GM10847 (cell line): ENCODE data around the gene LHFPL6.

ENCODE experiments used
- POLR2A ChIP-seq: IDR thresholded peaks from 2 replicates; pipeline ENCODE4 v1.6.1; 2011; ENCODE audit not compliant: insufficient read length; ENCODE audit errors: extremely low read depth

The LHFPL6 gene

GRCh38 chr13:39602614-39603366 lies at the start of gene LHFPL6:
TSS of gene LHFPL6 (minus strand) at chr13:39603193.
- TF ChIP-seq POLR2A: no peak

DNA sequence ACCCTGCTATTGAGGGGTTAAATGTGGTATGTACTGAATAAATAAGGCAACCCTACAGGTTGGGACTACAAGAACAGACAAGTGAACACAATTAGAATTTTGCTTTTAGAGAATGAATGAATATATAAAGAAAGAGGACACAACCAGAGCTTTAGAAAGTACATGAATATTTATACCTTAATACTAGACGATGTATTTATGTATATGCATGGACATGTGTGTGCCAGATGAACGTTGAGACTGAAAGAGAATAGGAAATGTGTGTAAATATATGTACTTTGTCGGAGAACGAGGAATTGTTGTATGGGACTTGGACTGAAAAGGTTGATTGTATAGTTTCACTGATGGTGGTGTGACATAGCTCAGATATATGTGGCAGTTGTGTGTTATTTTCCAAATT lies 43.1 kb upstream of the LHFPL6 start:
- TF ChIP-seq POLR2A: no peak

DNA sequence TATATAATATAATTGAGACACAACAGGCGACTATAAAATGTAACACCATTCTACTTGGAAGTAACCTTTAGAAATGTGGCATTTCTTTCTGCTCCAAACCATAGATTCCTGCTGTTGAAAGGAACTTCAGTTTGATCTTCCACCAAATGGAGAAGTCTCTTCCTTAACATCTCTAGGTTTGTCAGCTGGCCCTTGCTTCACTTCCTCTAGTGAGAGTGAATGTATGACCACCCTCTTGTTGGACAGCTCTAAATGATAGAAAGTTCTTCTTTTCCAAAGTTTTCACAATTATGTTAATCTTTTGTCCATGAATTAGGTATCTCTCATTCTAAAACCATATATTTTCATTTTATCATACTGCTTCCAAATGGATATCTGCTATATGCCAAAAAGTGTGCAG lies 38.7 kb upstream of the LHFPL6 start:
- TF ChIP-seq POLR2A: no peak

GRCh38 chr13:39637890-39638289 lies 34.9 kb upstream of the LHFPL6 start:
- TF ChIP-seq POLR2A: no peak

DNA sequence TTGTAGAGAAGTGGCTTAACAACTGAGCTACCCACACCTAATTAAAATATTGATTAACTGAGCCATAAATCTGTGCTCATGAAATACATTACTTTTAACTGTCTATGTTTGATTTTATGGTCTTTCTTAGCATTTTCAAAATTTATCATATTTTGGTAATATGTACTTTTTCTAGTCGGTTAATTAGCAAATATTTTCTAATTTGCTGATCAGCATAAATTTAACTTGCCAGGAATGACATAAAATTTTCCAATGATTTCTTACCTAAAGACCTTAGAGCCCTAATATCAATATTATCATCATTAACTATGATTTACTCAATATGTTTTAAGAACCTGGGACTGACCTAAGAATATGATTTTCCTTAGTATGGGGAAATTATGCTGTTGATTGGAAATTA lies 32.6 kb upstream of the LHFPL6 start:
- TF ChIP-seq POLR2A: no peak

DNA sequence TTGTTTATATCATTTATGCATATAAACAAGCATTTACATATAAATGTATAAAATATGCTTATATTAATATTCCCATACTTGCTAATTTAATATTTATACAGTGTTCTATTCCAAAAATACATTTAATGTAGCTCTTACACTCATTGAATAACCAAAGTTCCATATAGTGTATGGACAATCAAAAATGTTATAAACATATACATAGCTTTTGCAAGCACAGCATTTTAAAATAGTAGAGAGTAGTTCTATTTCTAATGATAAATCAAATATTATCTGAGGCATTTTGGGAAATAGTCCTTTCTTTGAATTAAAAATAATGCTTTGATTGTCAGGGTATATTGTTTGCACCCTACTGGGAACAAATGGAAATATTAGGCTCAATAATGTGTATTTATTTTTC lies 30.0 kb upstream of the LHFPL6 start:
- TF ChIP-seq POLR2A: no peak

- TF ChIP-seq POLR2A: no peak
Measured at GRCh38 chr13:39631307-39631706, 28.3 kb upstream of the LHFPL6 start.

GRCh38 chr13:39623466-39623865 lies 20.5 kb upstream of the LHFPL6 start:
- no peak for TF ChIP-seq POLR2A

GRCh38 chr13:39618561-39618960 lies 15.6 kb upstream of the LHFPL6 start:
- no peak for TF ChIP-seq POLR2A

DNA sequence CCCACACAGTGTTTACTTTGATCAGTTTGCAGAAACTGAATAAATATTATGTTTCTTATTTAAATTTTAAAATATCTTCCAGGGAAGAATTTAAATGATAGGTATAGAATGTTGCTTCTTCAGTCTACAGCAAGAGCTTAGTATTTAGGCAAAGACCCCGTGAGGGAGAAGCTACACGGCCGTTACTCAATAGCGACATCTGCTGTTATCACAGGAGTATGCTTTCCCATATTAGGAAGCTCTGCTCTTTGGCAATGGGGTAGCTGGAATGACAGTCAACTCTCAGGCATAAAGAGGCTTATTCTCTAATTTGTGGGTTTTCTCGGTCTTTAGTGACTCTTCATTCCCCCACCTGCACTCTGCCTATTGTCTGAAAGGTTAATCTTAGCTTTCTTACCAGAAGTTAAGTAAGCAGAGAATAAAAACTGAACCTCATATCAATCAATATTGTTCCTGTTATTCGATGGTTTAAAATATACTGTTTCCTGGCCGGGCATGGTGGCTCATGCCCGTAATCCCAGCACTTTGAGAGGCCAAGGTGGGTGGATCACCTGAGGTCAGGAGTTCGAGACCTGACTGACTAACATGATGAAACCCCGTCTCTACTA lies 13.2 kb upstream of the LHFPL6 start:
- no peak for TF ChIP-seq POLR2A

DNA sequence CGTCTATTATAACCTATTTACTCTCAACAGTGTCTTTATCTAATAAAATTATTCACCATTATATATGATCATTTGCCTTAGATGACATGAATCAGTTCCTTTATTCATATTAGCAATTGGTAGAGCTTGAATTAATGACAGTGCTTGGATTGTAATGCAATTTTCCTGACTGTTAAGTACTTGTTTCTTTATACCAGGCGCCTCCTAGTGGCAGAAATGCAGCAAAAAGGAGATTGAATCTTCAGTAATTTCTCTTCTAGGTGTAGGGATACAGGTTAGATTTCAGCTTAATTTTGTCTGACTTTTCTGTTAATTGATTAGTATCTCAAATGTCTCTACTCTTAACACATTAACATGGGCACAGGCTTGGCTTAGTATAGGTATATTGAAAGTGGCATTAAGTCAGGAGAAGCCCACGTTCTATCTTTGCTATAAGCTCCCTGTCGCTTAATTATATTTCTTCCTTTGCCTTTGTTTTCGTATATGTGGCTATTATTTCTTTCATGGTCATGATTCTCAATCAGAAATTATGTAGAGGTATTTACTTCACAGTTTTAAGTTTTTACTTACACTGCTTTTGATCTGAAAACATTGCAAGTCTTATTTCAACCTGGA lies 9.1 kb upstream of the LHFPL6 start:
- TF ChIP-seq POLR2A: no peak

DNA sequence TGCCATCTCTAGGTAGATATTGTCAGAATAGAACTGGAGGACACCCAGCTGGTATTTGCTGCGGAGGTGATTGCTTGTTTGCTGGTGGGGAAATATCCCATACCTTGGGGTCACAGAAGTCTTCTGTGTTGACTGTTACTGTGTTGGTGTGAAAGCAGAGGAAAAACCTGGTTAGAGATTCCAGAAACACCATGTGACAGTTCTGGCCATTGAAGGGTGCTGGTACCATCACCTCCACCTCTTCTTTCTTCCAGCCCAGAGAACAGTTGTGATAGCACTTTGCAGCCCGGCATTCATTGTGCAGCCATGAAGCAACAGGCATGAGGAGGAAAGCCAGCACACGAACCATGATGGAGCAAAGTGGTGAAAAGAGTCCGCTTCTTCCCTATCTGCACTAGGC lies 4.9 kb upstream of the LHFPL6 start:
- TF ChIP-seq POLR2A: no peak

- TF ChIP-seq POLR2A: no peak
Measured at GRCh38 chr13:39605677-39606320, 2.8 kb upstream of the LHFPL6 start.

DNA sequence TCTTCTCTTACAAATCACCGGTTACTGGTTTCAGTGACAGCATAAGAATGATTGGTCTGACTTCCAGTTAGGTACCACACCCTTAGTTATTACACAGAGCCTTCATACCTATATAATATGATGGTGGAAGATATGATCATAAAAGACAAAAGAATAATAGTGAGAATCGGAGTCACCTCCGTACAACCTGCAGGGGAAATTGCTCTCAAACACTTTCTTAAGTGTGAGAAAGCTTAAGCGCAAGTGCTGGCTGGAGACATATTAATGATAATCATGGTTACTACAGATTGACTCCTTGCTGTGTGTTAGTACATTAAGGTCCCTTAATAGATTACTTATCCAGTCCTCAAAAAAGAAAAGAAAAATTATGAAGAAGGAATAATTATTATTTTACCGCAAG lies 1.8 kb upstream of the LHFPL6 start:
- no peak for TF ChIP-seq POLR2A

DNA sequence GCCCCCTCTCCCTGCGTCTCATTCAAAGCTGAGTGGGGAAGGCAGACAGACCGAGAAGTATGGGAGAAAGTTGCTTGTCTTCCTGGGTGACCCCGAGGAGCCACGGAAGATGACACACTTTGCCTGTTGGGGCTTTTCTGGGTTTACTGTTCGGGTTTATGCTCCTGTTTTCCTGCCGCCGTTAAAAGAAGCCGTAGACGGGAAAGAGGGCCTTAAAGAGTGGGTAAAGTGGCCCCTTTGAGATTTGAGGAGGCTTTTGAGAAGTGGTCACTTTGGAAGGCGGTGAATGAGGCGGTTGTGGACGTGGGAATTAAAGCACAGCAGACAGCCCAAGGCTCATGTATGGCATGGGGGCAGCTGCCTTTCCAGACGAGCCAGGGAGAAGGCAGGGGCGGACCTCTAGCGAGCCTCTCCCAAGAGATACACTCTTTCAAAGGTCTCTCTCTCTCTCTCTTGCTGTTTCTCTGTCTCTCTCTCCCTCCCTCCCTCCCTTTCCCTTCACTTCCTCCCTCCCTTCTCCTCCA lies 493 bp upstream of the LHFPL6 start:
- TF ChIP-seq POLR2A: no peak

DNA sequence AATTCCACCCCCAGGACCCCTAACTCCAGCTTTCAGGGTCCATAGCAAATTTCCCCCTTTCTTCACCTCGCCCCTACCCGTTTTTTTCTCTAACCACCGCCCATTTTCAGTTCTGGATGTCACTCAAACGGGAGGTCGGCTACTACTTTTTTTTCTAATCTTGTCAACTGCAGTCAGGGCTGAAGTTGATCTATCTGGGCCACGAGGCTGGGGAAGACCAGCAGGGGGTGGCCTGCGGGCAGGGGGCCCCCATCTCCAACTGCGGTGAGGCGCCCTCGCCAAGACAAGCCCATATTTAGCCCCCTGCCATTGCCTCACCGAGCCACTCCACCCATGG lies 748 bp downstream of the LHFPL6 start:
- no peak for TF ChIP-seq POLR2A
